Gastrocnemius medialis (tissue), 4 donors: ENCODE results near the gene VARS1.

Source experiments
- POLR2A ChIP-seq, 2 donors: fragments of 450-650 bp; IDR thresholded peaks; one replicate each; pipeline ENCODE4 v1.6.1; 2017; ENCODE audit warnings: antibody characterized with exemption in 2 of 2, mild to moderate bottlenecking in 2 of 2, moderate library complexity in 2 of 2
- TF ChIP-seq, protein P1 (sequence below), 5 experiments: fragments of 450-650 bp in 3 of 5; fragments of 200-600 bp in 2 of 5; sonication (generic) in 2 of 5; IDR thresholded peaks in 4 of 5; conservative IDR thresholded peaks in 1 of 5; 1 replicate in 4 of 5; 2 replicates in 1 of 5; pipeline ENCODE4 v1.5.1; 2016 to 2019; ENCODE audit warnings: antibody characterized with exemption in 5 of 5, mild to moderate bottlenecking in 3 of 5, moderate library complexity in 3 of 5

GRCh38 chr6:31769684-31770371 lies 25.7 kb downstream of the VARS1 start:
- TF ChIP-seq, protein P1, sequence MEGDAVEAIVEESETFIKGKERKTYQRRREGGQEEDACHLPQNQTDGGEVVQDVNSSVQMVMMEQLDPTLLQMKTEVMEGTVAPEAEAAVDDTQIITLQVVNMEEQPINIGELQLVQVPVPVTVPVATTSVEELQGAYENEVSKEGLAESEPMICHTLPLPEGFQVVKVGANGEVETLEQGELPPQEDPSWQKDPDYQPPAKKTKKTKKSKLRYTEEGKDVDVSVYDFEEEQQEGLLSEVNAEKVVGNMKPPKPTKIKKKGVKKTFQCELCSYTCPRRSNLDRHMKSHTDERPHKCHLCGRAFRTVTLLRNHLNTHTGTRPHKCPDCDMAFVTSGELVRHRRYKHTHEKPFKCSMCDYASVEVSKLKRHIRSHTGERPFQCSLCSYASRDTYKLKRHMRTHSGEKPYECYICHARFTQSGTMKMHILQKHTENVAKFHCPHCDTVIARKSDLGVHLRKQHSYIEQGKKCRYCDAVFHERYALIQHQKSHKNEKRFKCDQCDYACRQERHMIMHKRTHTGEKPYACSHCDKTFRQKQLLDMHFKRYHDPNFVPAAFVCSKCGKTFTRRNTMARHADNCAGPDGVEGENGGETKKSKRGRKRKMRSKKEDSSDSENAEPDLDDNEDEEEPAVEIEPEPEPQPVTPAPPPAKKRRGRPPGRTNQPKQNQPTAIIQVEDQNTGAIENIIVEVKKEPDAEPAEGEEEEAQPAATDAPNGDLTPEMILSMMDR (IDR thresholded peaks at IDR 0.05 in 4 of 5, conservative IDR thresholded peaks at IDR 0.05 in 1 of 5): peak; percentile 66 to 89 (median 83)
- TF ChIP-seq POLR2A (IDR thresholded peaks at IDR 0.05): no peak
